Omental fat pad (tissue), 4 donors: Measurements from ENCODE around the gene LPCAT2. TPM values are rescaled to one million over a fixed set of nuclear protein-coding genes. Genes with fewer than 3 reads are reported as not detected.

Experiments used
- ATAC-seq: fragments of 150-250 bp; one replicate; pipeline ENCODE4 v1.9.1; 2016; ENCODE audit warnings: mild to moderate bottlenecking, moderate library complexity; ENCODE audit not compliant: low FRiP score
- DNase-seq: peaks from one replicate; pipeline ENCODE4 v3.0.0-alpha.2; 2019; ENCODE audit warnings: low spot score
- CTCF ChIP-seq, 3 donors: fragments of 450-650 bp; IDR thresholded peaks; one replicate each; pipeline ENCODE4 v1.5.1; 2016 to 2017; ENCODE audit warnings: antibody characterized with exemption in 3 of 3, mild to moderate bottlenecking in 3 of 3, moderate library complexity in 2 of 3
- total RNA-seq, 4 donors: library from RNA; depleted of rRNA; stranded (reverse); fragments of >200 nt; gene quantifications; one replicate each; pipeline ENCODE4 v1.1.0, GENCODE V29; 2016

LPCAT2 gene
- total RNA-seq, 4 donors from 2014 or later = 9.6 to 20.5 (median 15.9) TPM

- ATAC-seq (no peak), DNase-seq (no peak)
- TF ChIP-seq CTCF (IDR thresholded peaks at IDR 0.05) = no peak
These were observed 4.9 kb upstream of the LPCAT2 start for GRCh38 chr16:55503726-55504550.

DNA sequence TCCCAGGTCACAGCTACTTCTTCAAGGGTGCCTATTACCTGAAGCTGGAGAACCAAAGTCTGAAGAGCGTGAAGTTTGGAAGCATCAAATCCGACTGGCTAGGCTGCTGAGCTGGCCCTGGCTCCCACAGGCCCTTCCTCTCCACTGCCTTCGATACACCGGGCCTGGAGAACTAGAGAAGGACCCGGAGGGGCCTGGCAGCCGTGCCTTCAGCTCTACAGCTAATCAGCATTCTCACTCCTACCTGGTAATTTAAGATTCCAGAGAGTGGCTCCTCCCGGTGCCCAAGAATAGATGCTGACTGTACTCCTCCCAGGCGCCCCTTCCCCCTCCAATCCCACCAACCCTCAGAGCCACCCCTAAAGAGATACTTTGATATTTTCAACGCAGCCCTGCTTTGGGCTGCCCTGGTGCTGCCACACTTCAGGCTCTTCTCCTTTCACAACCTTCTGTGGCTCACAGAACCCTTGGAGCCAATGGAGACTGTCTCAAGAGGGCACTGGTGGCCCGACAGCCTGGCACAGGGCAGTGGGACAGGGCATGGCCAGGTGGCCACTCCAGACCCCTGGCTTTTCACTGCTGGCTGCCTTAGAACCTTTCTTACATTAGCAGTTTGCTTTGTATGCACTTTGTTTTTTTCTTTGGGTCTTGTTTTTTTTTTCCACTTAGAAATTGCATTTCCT is 3.4 kb upstream of the LPCAT2 start:
- ATAC-seq (no peak), DNase-seq (no peak)
- no peak for TF ChIP-seq CTCF (IDR thresholded peaks at IDR 0.05)

DNA sequence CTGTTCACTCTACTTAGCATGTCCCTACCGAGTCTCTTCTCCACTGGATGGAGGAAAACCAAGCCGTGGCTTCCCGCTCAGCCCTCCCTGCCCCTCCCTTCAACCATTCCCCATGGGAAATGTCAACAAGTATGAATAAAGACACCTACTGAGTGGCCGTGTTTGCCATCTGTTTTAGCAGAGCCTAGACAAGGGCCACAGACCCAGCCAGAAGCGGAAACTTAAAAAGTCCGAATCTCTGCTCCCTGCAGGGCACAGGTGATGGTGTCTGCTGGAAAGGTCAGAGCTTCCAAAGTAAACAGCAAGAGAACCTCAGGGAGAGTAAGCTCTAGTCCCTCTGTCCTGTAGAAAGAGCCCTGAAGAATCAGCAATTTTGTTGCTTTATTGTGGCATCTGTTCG is 2.8 kb upstream of the LPCAT2 start:
- TF ChIP-seq CTCF (IDR thresholded peaks at IDR 0.05) = no peak
- ATAC-seq (no peak), DNase-seq (no peak)

GRCh38 chr16:55506708-55507107 is 2.2 kb upstream of the LPCAT2 start:
- TF ChIP-seq CTCF (IDR thresholded peaks at IDR 0.05) = no peak
- ATAC-seq (no peak), DNase-seq (no peak)

- DNase-seq (no peak), ATAC-seq (no peak)
- TF ChIP-seq CTCF (IDR thresholded peaks at IDR 0.05) = no peak
These were observed 476 bp upstream of the LPCAT2 start for GRCh38 chr16:55508271-55508921.

DNA sequence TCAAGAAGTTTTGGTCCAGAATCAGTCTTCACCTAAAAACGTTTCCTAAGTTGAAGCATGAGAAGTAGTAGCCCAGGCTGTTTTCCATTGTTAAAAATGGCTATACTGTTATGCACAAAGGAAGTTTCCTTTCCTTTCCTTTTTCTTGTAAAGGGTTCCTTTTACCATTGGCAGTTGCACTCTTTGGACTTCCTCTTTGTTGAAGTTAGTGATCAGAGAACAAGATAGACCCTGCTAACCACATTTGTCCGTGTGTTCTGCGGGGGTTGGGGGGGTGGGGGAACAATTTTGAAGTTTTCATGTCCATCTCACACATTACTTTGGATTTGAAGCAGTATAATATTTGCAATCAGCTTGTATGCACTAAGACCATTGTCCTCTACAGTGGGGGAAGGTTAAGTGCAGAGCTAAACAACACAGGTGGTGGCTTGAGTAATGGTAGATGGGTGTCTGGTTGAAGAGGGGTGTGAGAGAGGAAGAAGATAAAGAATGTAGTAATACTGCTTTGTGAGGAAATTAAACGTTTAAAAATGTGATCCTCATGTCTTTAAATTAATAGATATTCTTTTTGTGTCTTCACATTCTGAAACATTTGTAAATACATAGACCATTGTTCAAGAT is 1.4 kb downstream of the LPCAT2 start:
- TF ChIP-seq CTCF (IDR thresholded peaks at IDR 0.05) = no peak
- DNase-seq = no peak

More for the DNA sequence above, 1.4 kb downstream of the LPCAT2 start:
- ATAC-seq = no peak
